HG03103 (cell line): Measurements from ENCODE around the gene TGIF1.

ENCODE experiments used
- ATAC-seq: cut with Tn5 transposase; IDR thresholded peaks from one replicate; pipeline ENCODE4 v1.9.1; 2021; ENCODE audit warnings: low read depth; ENCODE audit not compliant: unreplicated experiment

Gene TGIF1

GRCh38 chr18:3508576-3509549 is 58.9 kb downstream of the TGIF1 start:
- no peak for ATAC-seq
